Measurements from ENCODE around the gene HNRNPU. TPM values are rescaled to one million over a fixed set of nuclear protein-coding genes. Genes with fewer than 3 reads are reported as not detected.
A peak's percentile ranks its signal among the peaks of the same experiment; 100 is the strongest.

The HNRNPU gene
- total RNA-seq, 1 donor, result 348 TPM

DNA sequence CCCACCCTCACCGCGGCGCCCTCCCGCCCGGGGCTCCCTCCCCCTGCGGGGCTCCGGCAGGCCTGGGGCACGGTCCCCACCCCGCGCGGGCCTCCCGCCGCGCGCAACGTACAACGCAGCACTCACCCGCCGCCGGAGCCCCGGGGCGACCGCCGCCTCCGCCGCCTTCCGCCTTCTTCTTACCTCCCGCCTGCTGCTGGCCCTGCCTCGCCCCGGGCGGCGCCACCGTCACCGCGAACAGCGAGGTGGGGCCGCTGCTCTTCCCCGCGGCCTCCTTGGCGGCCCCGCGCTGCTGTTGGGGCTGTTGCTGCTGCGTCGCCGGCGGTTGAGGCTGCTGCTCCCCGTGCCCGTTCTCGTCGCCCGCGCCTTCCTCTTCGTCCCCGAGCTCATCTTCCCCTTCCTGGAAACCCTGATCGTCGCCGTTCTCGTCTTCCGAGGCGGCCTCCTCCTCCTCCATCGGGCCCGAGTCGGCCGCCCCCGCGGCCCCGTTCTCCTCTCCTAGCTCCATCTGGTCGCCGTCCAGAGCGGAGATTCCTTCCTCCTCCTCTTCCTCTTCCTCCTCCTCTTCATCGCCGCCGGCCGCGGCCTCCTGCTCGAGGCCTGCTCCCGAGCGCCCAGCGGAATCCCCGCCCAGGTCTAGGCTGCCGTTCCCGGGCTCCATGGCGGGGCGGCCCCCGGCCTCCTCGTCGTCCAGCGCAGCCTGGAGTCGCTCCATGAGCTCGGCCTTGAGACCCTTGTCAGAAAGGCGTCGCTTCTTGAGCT is 671 bp downstream of the HNRNPU start:
- TF ChIP-seq, protein P1, sequence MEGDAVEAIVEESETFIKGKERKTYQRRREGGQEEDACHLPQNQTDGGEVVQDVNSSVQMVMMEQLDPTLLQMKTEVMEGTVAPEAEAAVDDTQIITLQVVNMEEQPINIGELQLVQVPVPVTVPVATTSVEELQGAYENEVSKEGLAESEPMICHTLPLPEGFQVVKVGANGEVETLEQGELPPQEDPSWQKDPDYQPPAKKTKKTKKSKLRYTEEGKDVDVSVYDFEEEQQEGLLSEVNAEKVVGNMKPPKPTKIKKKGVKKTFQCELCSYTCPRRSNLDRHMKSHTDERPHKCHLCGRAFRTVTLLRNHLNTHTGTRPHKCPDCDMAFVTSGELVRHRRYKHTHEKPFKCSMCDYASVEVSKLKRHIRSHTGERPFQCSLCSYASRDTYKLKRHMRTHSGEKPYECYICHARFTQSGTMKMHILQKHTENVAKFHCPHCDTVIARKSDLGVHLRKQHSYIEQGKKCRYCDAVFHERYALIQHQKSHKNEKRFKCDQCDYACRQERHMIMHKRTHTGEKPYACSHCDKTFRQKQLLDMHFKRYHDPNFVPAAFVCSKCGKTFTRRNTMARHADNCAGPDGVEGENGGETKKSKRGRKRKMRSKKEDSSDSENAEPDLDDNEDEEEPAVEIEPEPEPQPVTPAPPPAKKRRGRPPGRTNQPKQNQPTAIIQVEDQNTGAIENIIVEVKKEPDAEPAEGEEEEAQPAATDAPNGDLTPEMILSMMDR (IDR thresholded peaks at IDR 0.05; ENCODE audit: insufficient read depth, low read length), result no peak
- no peak for DNase-seq (ENCODE audit: low read depth)
- peak overlapping the region; percentile 95 for H3K4me3 ChIP-seq (ENCODE audit: low read depth, low read length)

DNA sequence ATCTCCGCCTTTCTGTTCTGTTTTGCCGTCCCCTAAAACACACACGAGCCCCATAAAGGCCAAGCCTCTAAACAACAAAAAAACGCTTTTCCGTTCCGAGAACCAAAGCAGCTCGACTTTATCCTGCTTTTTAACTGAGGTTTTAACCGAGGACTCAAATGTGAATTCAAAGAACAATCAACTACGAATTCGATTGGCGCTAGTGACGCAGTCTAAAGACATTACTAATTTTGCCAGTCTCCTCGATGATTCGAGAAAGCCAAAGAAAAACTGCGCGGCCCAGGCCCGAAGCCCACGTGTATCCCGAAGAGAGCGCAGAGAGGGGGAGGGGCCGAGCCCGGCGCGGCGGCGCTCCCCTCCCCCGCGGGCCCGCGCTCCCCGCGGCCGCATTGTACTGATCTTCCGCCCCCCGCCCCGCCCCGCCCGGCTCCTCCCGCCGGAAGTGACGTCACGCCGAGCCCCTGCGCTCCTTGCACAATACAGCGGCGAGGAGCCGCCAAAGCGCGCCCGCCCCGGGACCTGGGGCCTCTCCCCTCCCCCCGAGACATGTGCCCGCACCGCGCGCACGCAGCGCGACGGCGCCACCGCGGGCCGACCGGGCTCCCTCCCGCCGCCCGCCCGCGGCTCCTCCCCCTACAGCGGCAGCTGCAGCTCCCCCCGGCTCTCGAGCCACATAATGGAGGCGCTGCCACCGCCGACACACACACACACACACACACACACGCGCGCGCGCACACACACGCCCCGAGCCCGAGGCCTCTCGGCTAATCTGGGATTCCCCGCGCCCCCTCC is 1.4 kb downstream of the HNRNPU start:
- peak overlapping the region; percentile 95 for H3K4me3 ChIP-seq (ENCODE audit: low read depth, low read length)
- peak; percentile 90 for DNase-seq (ENCODE audit: low read depth)
- TF ChIP-seq, protein P1 (IDR thresholded peaks at IDR 0.05; ENCODE audit: insufficient read depth, low read length), result no peak

DNA sequence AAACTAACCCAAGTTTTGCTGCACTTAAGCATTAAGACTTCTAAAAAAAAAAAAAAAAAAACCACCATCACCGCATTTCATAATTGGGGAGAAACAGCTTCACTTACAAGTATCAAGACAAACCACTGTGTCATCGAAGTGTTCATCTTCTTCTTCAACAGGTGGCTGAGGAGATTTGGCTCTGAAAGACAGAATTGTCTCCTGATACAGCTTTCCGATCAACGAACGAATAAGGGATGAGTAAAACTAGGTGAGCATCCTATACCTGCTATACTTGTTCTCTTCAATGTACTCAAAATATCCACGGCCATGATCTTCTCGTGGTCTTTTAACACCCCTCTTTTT is 2.0 kb downstream of the HNRNPU start:
- TF ChIP-seq, protein P1 (IDR thresholded peaks at IDR 0.05; ENCODE audit: insufficient read depth, low read length), result no peak
- no peak for DNase-seq (ENCODE audit: low read depth)
- H3K4me3 ChIP-seq (ENCODE audit: low read depth, low read length), result peak overlapping the region; percentile 95

DNA sequence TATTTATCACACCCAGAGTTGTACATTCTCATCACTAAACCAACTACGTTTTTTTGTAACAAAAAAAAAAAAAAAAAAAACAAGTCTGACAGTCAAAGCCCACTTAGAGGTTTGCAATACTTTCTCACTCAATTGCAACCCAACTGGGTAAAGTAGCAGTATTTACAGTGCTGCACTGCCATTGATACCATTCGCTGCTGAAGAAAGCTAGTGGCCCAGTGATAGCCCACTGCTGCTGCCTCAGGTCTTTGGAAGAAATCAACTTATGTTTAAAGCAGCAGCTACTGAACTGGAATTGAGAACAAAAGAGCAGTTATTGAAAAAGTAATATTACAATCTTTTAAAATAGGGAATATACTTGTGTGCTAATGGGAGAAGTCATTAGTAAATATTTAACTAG is 2.7 kb downstream of the HNRNPU start:
- H3K4me3 ChIP-seq (ENCODE audit: low read depth, low read length), result peak overlapping the region; percentile 95
- DNase-seq (ENCODE audit: low read depth), result peak; percentile 28
- TF ChIP-seq, protein P1 (IDR thresholded peaks at IDR 0.05; ENCODE audit: insufficient read depth, low read length), result no peak

DNA sequence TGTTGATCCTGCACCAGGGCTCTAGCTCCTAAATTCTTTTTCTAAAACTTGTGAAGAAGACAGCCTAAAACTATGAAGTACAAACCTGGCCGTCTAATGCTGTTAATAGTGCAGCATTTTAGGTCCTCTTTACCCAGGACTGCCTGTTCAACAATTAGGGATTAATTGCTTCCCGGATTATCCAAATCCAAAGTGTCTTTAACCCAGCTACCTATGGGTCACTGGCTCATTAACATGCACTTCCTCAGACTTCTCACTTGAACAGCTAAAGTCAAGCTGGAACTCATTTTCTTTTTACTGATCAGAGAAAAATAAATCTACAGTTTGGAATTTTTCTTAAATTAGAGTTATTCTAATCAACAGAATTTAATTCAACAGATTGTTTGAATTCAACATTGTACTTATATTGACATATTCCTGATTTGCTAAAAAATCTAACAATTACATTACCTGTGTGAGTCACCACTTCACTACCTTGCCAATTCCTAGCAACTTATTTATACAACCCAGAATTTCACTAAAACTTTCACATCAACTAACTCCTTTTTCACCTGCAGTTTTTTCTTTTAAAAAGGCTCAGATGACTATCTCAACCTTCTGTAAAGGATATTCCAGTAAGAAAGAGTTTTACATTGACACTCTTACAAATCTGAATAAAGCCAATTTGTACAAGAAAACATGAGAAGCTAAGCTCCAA is 3.3 kb downstream of the HNRNPU start:
- no peak for DNase-seq (ENCODE audit: low read depth)
- H3K4me3 ChIP-seq (ENCODE audit: low read depth, low read length), result peak overlapping the region; percentile 95
- TF ChIP-seq, protein P1 (IDR thresholded peaks at IDR 0.05; ENCODE audit: insufficient read depth, low read length), result no peak

DNA sequence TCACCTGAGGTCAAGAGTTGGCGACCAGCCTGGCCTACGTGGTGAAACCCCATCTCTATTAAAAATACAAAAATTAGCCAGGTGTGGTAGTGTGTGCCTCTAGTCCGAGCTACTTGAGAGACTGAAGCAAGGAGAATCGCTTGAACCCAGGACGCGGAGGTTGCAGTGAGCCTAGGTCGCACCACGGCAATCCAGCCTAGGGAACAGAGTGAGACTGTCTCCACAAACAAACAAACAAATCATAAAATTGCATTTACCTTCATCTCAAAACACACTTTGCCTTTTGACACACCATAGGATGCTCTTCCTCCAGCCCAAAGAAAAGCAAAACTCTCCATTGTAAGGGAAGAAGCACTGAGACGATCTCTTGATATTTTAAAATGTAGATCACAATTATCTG is 4.3 kb downstream of the HNRNPU start:
- peak overlapping the region; percentile 95 for H3K4me3 ChIP-seq (ENCODE audit: low read depth, low read length)
- TF ChIP-seq, protein P1 (IDR thresholded peaks at IDR 0.05; ENCODE audit: insufficient read depth, low read length), result no peak
- DNase-seq (ENCODE audit: low read depth), result no peak

All from fibroblast of the aortic adventitia (primary cell).